DND-41 (cell line): ENCODE results near the gene SCAMP1.

Experiments
- ATAC-seq: fragments of 200-7000 bp; cut with Tn5 transposase; 3 replicates; pipeline ENCODE4 v1.9.1; 2021; ENCODE audit warnings: low read depth; ENCODE audit not compliant: insufficient read depth
- DNase-seq: peaks from one replicate; pipeline ENCODE4 v3.0.0-alpha.2; 2020
- H2AFZ ChIP-seq: 2 replicates; pipeline ENCODE4 v1.6.0; 2012; ENCODE audit warnings: low read depth, low read length
- H3K27ac ChIP-seq: 2 replicates; pipeline ENCODE4 v1.5.1; 2012; ENCODE audit warnings: low read length, inconsistent platforms
- H3K27me3 ChIP-seq: fragments of 200-600 bp; sonication (generic); 2 replicates; pipeline ENCODE4 v1.6.0; 2012; ENCODE audit warnings: low read length, mild to moderate bottlenecking, inconsistent platforms; ENCODE audit not compliant: insufficient read depth, poor library complexity
- H3K36me3 ChIP-seq: 2 replicates; pipeline ENCODE4 v1.5.1; 2012; ENCODE audit warnings: low read length, inconsistent platforms; ENCODE audit not compliant: insufficient read depth
- H3K4me1 ChIP-seq: 2 replicates; pipeline ENCODE4 v1.5.1; 2012; ENCODE audit warnings: mild to moderate bottlenecking, low read length; ENCODE audit not compliant: insufficient read depth
- H3K4me2 ChIP-seq: 2 replicates; pipeline ENCODE4 v1.6.0; 2012; ENCODE audit warnings: mild to moderate bottlenecking, moderate library complexity, low read length, inconsistent platforms; ENCODE audit not compliant: insufficient read depth
- H3K4me3 ChIP-seq, 2 experiments: fragments of 200-600 bp in 1 of 2; shearing (Covaris generic) in 1 of 2; 2 replicates each; pipeline ENCODE4 v1.5.1; 2012 to 2016; ENCODE audit warnings: inconsistent platforms in 2 of 2, low read length in 2 of 2, mild to moderate bottlenecking in 2 of 2, low read depth in 1 of 2, moderate library complexity in 1 of 2
- H3K79me2 ChIP-seq: 2 replicates; pipeline ENCODE4 v1.6.0; 2012; ENCODE audit warnings: low read length, inconsistent platforms; ENCODE audit not compliant: insufficient read depth
- H3K9ac ChIP-seq: 2 replicates; pipeline ENCODE4 v1.6.0; 2012; ENCODE audit warnings: low read depth, mild to moderate bottlenecking, inconsistent platforms, low read length, moderate library complexity
- H3K9me3 ChIP-seq: 2 replicates; pipeline ENCODE4 v1.5.1; 2012; ENCODE audit warnings: low read length, moderate library complexity, mild to moderate bottlenecking, inconsistent platforms; ENCODE audit not compliant: insufficient read depth, severe bottlenecking
- H4K20me1 ChIP-seq: 2 replicates; pipeline ENCODE4 v1.6.0; 2012; ENCODE audit warnings: low read length; ENCODE audit not compliant: insufficient read depth
- CTCF ChIP-seq: IDR thresholded peaks from 2 replicates; pipeline ENCODE4 v1.5.1; 2012; ENCODE audit warnings: borderline replicate concordance, low read length, moderate library complexity, mild to moderate bottlenecking; ENCODE audit not compliant: poor library complexity, severe bottlenecking; ENCODE audit errors: extremely low read depth
- EZH2 ChIP-seq: IDR thresholded peaks from 3 replicates; pipeline ENCODE4 v1.6.1; 2012; ENCODE audit warnings: borderline replicate concordance, low read depth, mild to moderate bottlenecking, moderate library complexity, low read length, inconsistent platforms; ENCODE audit not compliant: severe bottlenecking

Gene SCAMP1

GRCh38 chr5:78518365-78519197 lies 158.2 kb downstream of the SCAMP1 start:
- ATAC-seq: no peak
- H3K27ac ChIP-seq: no peak overlapping the region

GRCh38 chr5:78519198-78519941 lies 159.0 kb downstream of the SCAMP1 start:
- DNase-seq: peak; percentile 18
- H3K4me2 ChIP-seq: no peak overlapping the region
- peak; percentile 82 for ATAC-seq

More at GRCh38 chr5:78518365-78519197, 158.2 kb downstream of the SCAMP1 start:
- no peak for DNase-seq
- Histone ChIP-seq H3K4me3 (no peak overlapping the region), H3K4me1 (no peaks in the 10 kb centered on the region), H3K9me3 (no peaks in the 10 kb centered on the region), H3K79me2 (no peaks in the 10 kb centered on the region), H3K27me3 (peaks cover 14% of the 10 kb centered on the region), H3K36me3 (no peaks in the 10 kb centered on the region), H3K4me2 (no peak overlapping the region), H3K9ac (no peak overlapping the region), H2AFZ (no peak overlapping the region), H4K20me1 (no peaks in the 10 kb centered on the region)
- TF ChIP-seq EZH2: no peak
- TF ChIP-seq CTCF: no peak

GRCh38 chr5:78521455-78521854 lies 161.0 kb downstream of the SCAMP1 start:
- no peak overlapping the region for H3K27ac ChIP-seq
- H3K36me3 ChIP-seq: no peaks in the 10 kb centered on the region
- no peak overlapping the region for H3K4me3 ChIP-seq
- no peak overlapping the region for H3K9ac ChIP-seq
- H2AFZ ChIP-seq: no peak overlapping the region
- DNase-seq (no peak), ATAC-seq (no peak)
- H3K9me3 ChIP-seq: no peaks in the 10 kb centered on the region
- H3K27me3 ChIP-seq: peaks cover 16% of the 10 kb centered on the region
- no peaks in the 10 kb centered on the region for H3K4me1 ChIP-seq
- no peaks in the 10 kb centered on the region for H3K79me2 ChIP-seq
- H3K4me2 ChIP-seq: no peak overlapping the region
- TF ChIP-seq CTCF (no peak), EZH2 (no peak)
- H4K20me1 ChIP-seq: no peaks in the 10 kb centered on the region

More at GRCh38 chr5:78519198-78519941, 159.0 kb downstream of the SCAMP1 start:
- no peak overlapping the region for H3K9ac ChIP-seq
- no peak overlapping the region for H3K27ac ChIP-seq
- no peaks in the 10 kb centered on the region for H3K9me3 ChIP-seq
- H3K4me1 ChIP-seq: no peaks in the 10 kb centered on the region
- peaks cover 18% of the 10 kb centered on the region for H3K27me3 ChIP-seq
- H3K36me3 ChIP-seq: no peaks in the 10 kb centered on the region
- H4K20me1 ChIP-seq: no peaks in the 10 kb centered on the region
- TF ChIP-seq CTCF: no peak
- TF ChIP-seq EZH2: no peak
- no peak overlapping the region for H2AFZ ChIP-seq
- no peak overlapping the region for H3K4me3 ChIP-seq
- H3K79me2 ChIP-seq: no peaks in the 10 kb centered on the region
